ENCODE measurements around the gene AIFM3.

DNA sequence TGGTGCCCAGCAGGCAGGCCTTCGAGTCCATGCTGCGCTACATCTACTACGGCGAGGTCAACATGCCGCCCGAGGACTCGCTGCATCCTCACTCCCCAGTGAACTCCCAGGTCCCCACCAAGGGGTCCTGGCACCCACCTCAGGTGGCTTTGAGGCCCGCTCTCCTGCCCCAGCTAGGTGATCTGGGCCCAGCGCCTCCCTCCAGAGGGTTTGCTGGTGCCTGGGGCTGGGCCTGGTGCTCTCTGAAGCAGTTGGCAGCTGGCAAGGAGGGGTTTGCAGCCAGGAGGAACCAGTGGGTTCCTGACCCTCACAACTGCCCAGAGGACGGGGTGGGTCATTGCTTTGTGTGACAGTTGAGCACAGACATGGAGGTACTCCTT lies 29.0 kb downstream of the AIFM3 start:
- TF ChIP-seq CTCF (IDR thresholded peaks at IDR 0.05; ENCODE audit: low read depth, low read length, poor library complexity, severe bottlenecking), result no peak
- no peak for TF ChIP-seq EZH2phosphoT487 (IDR thresholded peaks at IDR 0.05; ENCODE audit: borderline replicate concordance, low read length)
